ENCODE measurements around the gene SNRNP25.

- TF ChIP-seq REST (tag by site-specific recombination; IDR thresholded peaks at IDR 0.05) (no peak), YY1 (tag by site-specific recombination; IDR thresholded peaks at IDR 0.05) (no peak), ZNF211 (tag by site-specific recombination; IDR thresholded peaks at IDR 0.05; ENCODE audit: low read depth) (no peak), SALL2 (tag by site-specific recombination; IDR thresholded peaks at IDR 0.05; ENCODE audit: borderline replicate concordance) (no peak), ZNF510 (tag by site-specific recombination; IDR thresholded peaks at IDR 0.05; ENCODE audit: insufficient replicate concordance) (no peak), ZXDB (tag by site-specific recombination; IDR thresholded peaks at IDR 0.05) (no peak), ZNF311 (tag by site-specific recombination; IDR thresholded peaks at IDR 0.05; ENCODE audit: borderline replicate concordance) (no peak), ZNF274 (IDR thresholded peaks at IDR 0.05; ENCODE audit: low read length) (no peak), ZNF274 (tag by site-specific recombination; IDR thresholded peaks at IDR 0.05; ENCODE audit: borderline replicate concordance) (no peak)
- TF ChIP-seq, protein P1, sequence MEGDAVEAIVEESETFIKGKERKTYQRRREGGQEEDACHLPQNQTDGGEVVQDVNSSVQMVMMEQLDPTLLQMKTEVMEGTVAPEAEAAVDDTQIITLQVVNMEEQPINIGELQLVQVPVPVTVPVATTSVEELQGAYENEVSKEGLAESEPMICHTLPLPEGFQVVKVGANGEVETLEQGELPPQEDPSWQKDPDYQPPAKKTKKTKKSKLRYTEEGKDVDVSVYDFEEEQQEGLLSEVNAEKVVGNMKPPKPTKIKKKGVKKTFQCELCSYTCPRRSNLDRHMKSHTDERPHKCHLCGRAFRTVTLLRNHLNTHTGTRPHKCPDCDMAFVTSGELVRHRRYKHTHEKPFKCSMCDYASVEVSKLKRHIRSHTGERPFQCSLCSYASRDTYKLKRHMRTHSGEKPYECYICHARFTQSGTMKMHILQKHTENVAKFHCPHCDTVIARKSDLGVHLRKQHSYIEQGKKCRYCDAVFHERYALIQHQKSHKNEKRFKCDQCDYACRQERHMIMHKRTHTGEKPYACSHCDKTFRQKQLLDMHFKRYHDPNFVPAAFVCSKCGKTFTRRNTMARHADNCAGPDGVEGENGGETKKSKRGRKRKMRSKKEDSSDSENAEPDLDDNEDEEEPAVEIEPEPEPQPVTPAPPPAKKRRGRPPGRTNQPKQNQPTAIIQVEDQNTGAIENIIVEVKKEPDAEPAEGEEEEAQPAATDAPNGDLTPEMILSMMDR (tag by site-specific recombination; IDR thresholded peaks at IDR 0.05), result no peak
Observed at GRCh38 chr16:86483-86952, 32.9 kb downstream of the SNRNP25 start.
